ENCODE results near the gene SLC6A6.

GRCh38 chr3:14464141-14464465 is 61.7 kb downstream of the SLC6A6 start:
- TF ChIP-seq EZH2 (IDR thresholded peaks at IDR 0.05; ENCODE audit: insufficient read depth, poor library complexity, severe bottlenecking) (no peak), EZH2phosphoT487 (IDR thresholded peaks at IDR 0.05; ENCODE audit: insufficient read depth, low read depth) (no peak)
